ENCODE results near the gene SUN1.
"Not testable (repeated sequence)": the region's sequence is repeated elsewhere in the genome, so short reads cannot be mapped to it uniquely, and the experiment has no call there.

Gene SUN1

GRCh38 chr7:803796-804195, 28.5 kb upstream of the SUN1 start:
- DNase-seq (ENCODE audit: low read depth), result not testable (repeated sequence)

- DNase-seq (ENCODE audit: low read depth), result no peak
These were observed 27.0 kb upstream of the SUN1 start for GRCh38 chr7:805261-805660.

- no peak for DNase-seq (ENCODE audit: low read depth)
These were observed 16.7 kb upstream of the SUN1 start for GRCh38 chr7:815284-816216.

- DNase-seq (ENCODE audit: low read depth), result peak; percentile 87
These were observed 16.0 kb upstream of the SUN1 start for GRCh38 chr7:816300-816750.

GRCh38 chr7:816751-817671, 15.3 kb upstream of the SUN1 start:
- no peak for DNase-seq (ENCODE audit: low read depth)

- DNase-seq (ENCODE audit: low read depth), result no peak
These were observed 14.1 kb upstream of the SUN1 start for GRCh38 chr7:818031-818699.

- DNase-seq (ENCODE audit: low read depth), result no peak
These were observed 11.9 kb upstream of the SUN1 start for GRCh38 chr7:820341-820740.

- no peak for DNase-seq (ENCODE audit: low read depth)
These were observed 10.6 kb upstream of the SUN1 start for GRCh38 chr7:821688-822087.

- DNase-seq (ENCODE audit: low read depth), result no peak
These were observed 9.5 kb upstream of the SUN1 start for GRCh38 chr7:822692-823276.

- DNase-seq (ENCODE audit: low read depth), result no peak
These were observed 8.6 kb upstream of the SUN1 start for GRCh38 chr7:823649-824048.

GRCh38 chr7:824081-824480, 8.2 kb upstream of the SUN1 start:
- no peak for DNase-seq (ENCODE audit: low read depth)

- DNase-seq (ENCODE audit: low read depth), result no peak
These were observed 7.6 kb upstream of the SUN1 start for GRCh38 chr7:824664-825063.

- DNase-seq (ENCODE audit: low read depth), result no peak
These were observed 6.9 kb upstream of the SUN1 start for GRCh38 chr7:825386-825785.

- no peak for DNase-seq (ENCODE audit: low read depth)
These were observed 5.9 kb upstream of the SUN1 start for GRCh38 chr7:826230-826917.

GRCh38 chr7:828793-829561, 3.3 kb upstream of the SUN1 start:
- DNase-seq (ENCODE audit: low read depth), result no peak

GRCh38 chr7:830069-830468, 2.2 kb upstream of the SUN1 start:
- no peak for DNase-seq (ENCODE audit: low read depth)

- DNase-seq (ENCODE audit: low read depth), result no peak
These were observed 595 bp upstream of the SUN1 start for GRCh38 chr7:831596-832166.

- no peak for DNase-seq (ENCODE audit: low read depth)
These were observed 720 bp downstream of the SUN1 start for GRCh38 chr7:832968-833424.

- no peak for DNase-seq (ENCODE audit: low read depth)
These were observed 1.5 kb downstream of the SUN1 start for GRCh38 chr7:833601-834258.

All from stimulated activated CD8-positive, alpha-beta memory T cell treated with anti-CD3 and anti-CD28 coated beads, Interleukin-15, amount 100 ng/mL, for 1 hour (primary cell).